HEK293T (cell line): ENCODE data around the gene ECHDC1.

ENCODE experiments used
- ARNT ChIP-seq: fragments of 450-650 bp; IDR thresholded peaks from 2 replicates; pipeline ENCODE4 v1.6.1; 2017; ENCODE audit warnings: mild to moderate bottlenecking
- FOXM1 ChIP-seq: fragments of 450-650 bp; IDR thresholded peaks from 2 replicates; pipeline ENCODE4 v1.6.1; 2017; ENCODE audit warnings: mild to moderate bottlenecking, borderline replicate concordance
- SP1 ChIP-seq: fragments of 450-650 bp; IDR thresholded peaks from 2 replicates; pipeline ENCODE4 v1.6.1; 2017

GRCh38 chr6:127376685-127377084, 33.3 kb upstream of the ECHDC1 start:
- TF ChIP-seq ARNT (no peak), SP1 (no peak), FOXM1 (no peak)
